ENCODE results near the gene ATG5.

ATG5 gene

GRCh38 chr6:106226676-106227075 is 98.9 kb downstream of the ATG5 start:
- H3K36me3 ChIP-seq = peaks cover 30% of the 10 kb centered on the region
- no peak overlapping the region for H3K9ac ChIP-seq
- TF ChIP-seq Cebpa-rat (IDR thresholded peaks at IDR 0.05) = no peak
- peaks cover 16% of the 10 kb centered on the region for H3K9me3 ChIP-seq
- peaks cover 31% of the 10 kb centered on the region for H4K20me1 ChIP-seq
- no peaks in the 10 kb centered on the region for H3K27me3 ChIP-seq
- H3K4me3 ChIP-seq = no peak overlapping the region
- peaks cover 19% of the 10 kb centered on the region for H3K4me1 ChIP-seq
- H3K4me2 ChIP-seq = peak overlapping the region; percentile 41
- H3K27ac ChIP-seq = no peak overlapping the region

GRCh38 chr6:106225581-106225980 is 100.0 kb downstream of the ATG5 start:
- Histone ChIP-seq H3K4me2 (no peak overlapping the region), H3K27me3 (no peaks in the 10 kb centered on the region), H3K27ac (no peak overlapping the region), H3K9ac (no peak overlapping the region), H3K36me3 (peaks cover 26% of the 10 kb centered on the region), H3K9me3 (peaks cover 16% of the 10 kb centered on the region), H3K4me3 (no peak overlapping the region), H3K4me1 (peaks cover 19% of the 10 kb centered on the region), H4K20me1 (peaks cover 31% of the 10 kb centered on the region)
- TF ChIP-seq Cebpa-rat (IDR thresholded peaks at IDR 0.05) = no peak

- Histone ChIP-seq H3K4me3 (no peak overlapping the region), H3K27ac (no peak overlapping the region), H3K4me2 (no peak overlapping the region), H3K4me1 (peaks cover 19% of the 10 kb centered on the region), H3K27me3 (no peaks in the 10 kb centered on the region), H4K20me1 (peaks cover 38% of the 10 kb centered on the region), H3K9me3 (peaks cover 5% of the 10 kb centered on the region), H3K9ac (no peak overlapping the region), H3K36me3 (peaks cover 9% of the 10 kb centered on the region)
- TF ChIP-seq Cebpa-rat (IDR thresholded peaks at IDR 0.05) = no peak
Observed at GRCh38 chr6:106223300-106223930, 102.1 kb downstream of the ATG5 start.

- no peak overlapping the region for H3K4me2 ChIP-seq
- no peaks in the 10 kb centered on the region for H3K9me3 ChIP-seq
- no peaks in the 10 kb centered on the region for H3K4me1 ChIP-seq
- H3K36me3 ChIP-seq = no peaks in the 10 kb centered on the region
- TF ChIP-seq Cebpa-rat (IDR thresholded peaks at IDR 0.05) = no peak
- no peaks in the 10 kb centered on the region for H3K27me3 ChIP-seq
- H3K27ac ChIP-seq = no peak overlapping the region
- H4K20me1 ChIP-seq = peaks cover 30% of the 10 kb centered on the region
- no peak overlapping the region for H3K4me3 ChIP-seq
- H3K9ac ChIP-seq = no peak overlapping the region
Observed at GRCh38 chr6:106220485-106220884, 105.1 kb downstream of the ATG5 start.

GRCh38 chr6:106216527-106216926 is 109.0 kb downstream of the ATG5 start:
- H3K4me3 ChIP-seq = no peak overlapping the region
- peaks cover 14% of the 10 kb centered on the region; the same call in 1 of the 2 replicates for H4K20me1 ChIP-seq
- no peak overlapping the region for H3K9ac ChIP-seq
- no peak for TF ChIP-seq Cebpa-rat (IDR thresholded peaks at IDR 0.05)
- no peaks in the 10 kb centered on the region for H3K4me1 ChIP-seq
- no peaks in the 10 kb centered on the region for H3K36me3 ChIP-seq
- H3K27me3 ChIP-seq = no peaks in the 10 kb centered on the region
- no peaks in the 10 kb centered on the region for H3K9me3 ChIP-seq
- no peak overlapping the region for H3K4me2 ChIP-seq
- no peak overlapping the region for H3K27ac ChIP-seq

GRCh38 chr6:106215608-106216007 is 110.0 kb downstream of the ATG5 start:
- Histone ChIP-seq H3K27ac (no peak overlapping the region), H4K20me1 (peaks cover 14% of the 10 kb centered on the region; the same call in 1 of the 2 replicates), H3K9ac (no peak overlapping the region), H3K36me3 (no peaks in the 10 kb centered on the region), H3K27me3 (no peaks in the 10 kb centered on the region), H3K4me2 (no peak overlapping the region), H3K4me1 (no peaks in the 10 kb centered on the region), H3K4me3 (no peak overlapping the region), H3K9me3 (no peaks in the 10 kb centered on the region)
- TF ChIP-seq Cebpa-rat (IDR thresholded peaks at IDR 0.05) = no peak

- Histone ChIP-seq H3K36me3 (peaks cover under 1% of the 10 kb centered on the region; the same call in 1 of the 2 replicates), H3K4me2 (no peak overlapping the region), H3K4me3 (no peak overlapping the region), H3K27me3 (no peaks in the 10 kb centered on the region), H3K27ac (no peak overlapping the region), H3K9me3 (no peaks in the 10 kb centered on the region), H3K4me1 (no peaks in the 10 kb centered on the region), H3K9ac (no peak overlapping the region), H4K20me1 (peaks cover 13% of the 10 kb centered on the region; the same call in 1 of the 2 replicates)
- TF ChIP-seq Cebpa-rat (IDR thresholded peaks at IDR 0.05) = no peak
Observed at GRCh38 chr6:106214531-106214930, 111.0 kb downstream of the ATG5 start.

- no peak for TF ChIP-seq Cebpa-rat (IDR thresholded peaks at IDR 0.05)
- H3K9ac ChIP-seq = no peak overlapping the region
- H4K20me1 ChIP-seq = 0 out of 2 replicates have a peak, but pooled peaks cover 7% of the 10 kb centered on the region
- H3K27me3 ChIP-seq = no peaks in the 10 kb centered on the region
- H3K9me3 ChIP-seq = no peaks in the 10 kb centered on the region
- H3K27ac ChIP-seq = no peak overlapping the region
- no peaks in the 10 kb centered on the region for H3K4me1 ChIP-seq
- H3K4me3 ChIP-seq = no peak overlapping the region
- peaks cover 7% of the 10 kb centered on the region; the same call in 1 of the 2 replicates for H3K36me3 ChIP-seq
- H3K4me2 ChIP-seq = no peak overlapping the region
Observed at GRCh38 chr6:106213660-106214289, 111.8 kb downstream of the ATG5 start.

GRCh38 chr6:106212576-106212975 is 113.0 kb downstream of the ATG5 start:
- Histone ChIP-seq H3K27ac (no peak overlapping the region), H3K4me2 (no peak overlapping the region), H3K9me3 (no peaks in the 10 kb centered on the region), H3K4me3 (no peak overlapping the region), H3K27me3 (no peaks in the 10 kb centered on the region), H4K20me1 (no peaks in the 10 kb centered on the region), H3K9ac (no peak overlapping the region), H3K36me3 (peaks cover 7% of the 10 kb centered on the region; the same call in 1 of the 2 replicates), H3K4me1 (no peaks in the 10 kb centered on the region)
- TF ChIP-seq Cebpa-rat (IDR thresholded peaks at IDR 0.05) = no peak

- TF ChIP-seq Cebpa-rat (IDR thresholded peaks at IDR 0.05) = no peak
- Histone ChIP-seq H3K27me3 (no peaks in the 10 kb centered on the region), H3K27ac (no peak overlapping the region), H3K4me2 (no peak overlapping the region), H4K20me1 (0 out of 2 replicates have a peak, but pooled peaks cover 6% of the 10 kb centered on the region), H3K36me3 (peaks cover 8% of the 10 kb centered on the region; the same call in 1 of the 2 replicates), H3K9ac (no peak overlapping the region), H3K4me1 (peaks cover 18% of the 10 kb centered on the region), H3K4me3 (no peak overlapping the region), H3K9me3 (no peaks in the 10 kb centered on the region)
Observed at GRCh38 chr6:106206905-106207304, 118.7 kb downstream of the ATG5 start.

Data from BLaER1 (cell line).